RWPE2 (cell line): ENCODE results near the gene EML6.
A peak's percentile ranks its signal among the peaks of the same experiment; 100 is the strongest.

ENCODE experiments used
- ATAC-seq: fragments of 200-7000 bp; cut with Tn5 transposase; 3 replicates; pipeline ENCODE4 v1.9.1; 2021; ENCODE audit warnings: low read depth
- DNase-seq: peaks from one replicate; pipeline ENCODE4 v3.0.0-alpha.2; 2020; ENCODE audit warnings: low spot score
- H3K27ac ChIP-seq: fragments of 450-650 bp; 2 replicates; pipeline ENCODE4 v1.5.1; 2017; ENCODE audit warnings: mild to moderate bottlenecking; ENCODE audit not compliant: poor library complexity, severe bottlenecking
- H3K27me3 ChIP-seq: fragments of 250-450 bp; sonication (Bioruptor Pico); 2 replicates; pipeline ENCODE4 v1.5.1; 2021; ENCODE audit warnings: mild to moderate bottlenecking, moderate library complexity; ENCODE audit not compliant: insufficient read depth, poor library complexity, severe bottlenecking
- H3K36me3 ChIP-seq: fragments of 250-450 bp; sonication (Bioruptor Pico); 2 replicates; pipeline ENCODE4 v1.5.1; 2020; ENCODE audit warnings: low read depth, mild to moderate bottlenecking, moderate library complexity
- H3K4me1 ChIP-seq: fragments of 250-450 bp; sonication (Bioruptor Pico); 2 replicates; pipeline ENCODE4 v1.5.1; 2021; ENCODE audit warnings: mild to moderate bottlenecking, moderate library complexity; ENCODE audit not compliant: insufficient read depth, poor library complexity, severe bottlenecking
- H3K4me3 ChIP-seq: fragments of 250-450 bp; sonication (Bioruptor Pico); 2 replicates; pipeline ENCODE4 v1.5.1; 2021; ENCODE audit warnings: mild to moderate bottlenecking, moderate library complexity; ENCODE audit not compliant: severe bottlenecking
- H3K9me3 ChIP-seq: fragments of 250-450 bp; sonication (Bioruptor Pico); 2 replicates; pipeline ENCODE4 v1.5.1; 2021; ENCODE audit warnings: mild to moderate bottlenecking, moderate library complexity; ENCODE audit not compliant: severe bottlenecking
- CTCF ChIP-seq: fragments of 450-650 bp; IDR thresholded peaks from one replicate; pipeline ENCODE4 v1.5.1; 2017; ENCODE audit warnings: mild to moderate bottlenecking, moderate library complexity; ENCODE audit not compliant: poor library complexity, severe bottlenecking

EML6 gene

GRCh38 chr2:54726431-54726830 lies 3.0 kb downstream of the EML6 start:
- DNase-seq (no peak), ATAC-seq (no peak)
- Histone ChIP-seq H3K9me3 (no peaks in the 10 kb centered on the region), H3K4me1 (peaks cover 11% of the 10 kb centered on the region), H3K36me3 (no peaks in the 10 kb centered on the region), H3K4me3 (no peak overlapping the region), H3K27me3 (no peaks in the 10 kb centered on the region), H3K27ac (no peak overlapping the region)
- no peak for TF ChIP-seq CTCF

GRCh38 chr2:54726940-54727339 lies 3.5 kb downstream of the EML6 start:
- TF ChIP-seq CTCF = no peak
- H3K4me3 ChIP-seq = no peak overlapping the region
- peaks cover 11% of the 10 kb centered on the region for H3K4me1 ChIP-seq
- H3K27ac ChIP-seq = no peak overlapping the region
- ATAC-seq (no peak), DNase-seq (no peak)
- no peaks in the 10 kb centered on the region for H3K9me3 ChIP-seq
- H3K36me3 ChIP-seq = no peaks in the 10 kb centered on the region
- no peaks in the 10 kb centered on the region for H3K27me3 ChIP-seq

GRCh38 chr2:54728669-54729120 lies 5.2 kb downstream of the EML6 start:
- peaks cover 8% of the 10 kb centered on the region for H3K4me1 ChIP-seq
- peak; percentile 83 for DNase-seq
- TF ChIP-seq CTCF = peak; percentile 43
- peak; percentile 88 for ATAC-seq
- H3K9me3 ChIP-seq = no peaks in the 10 kb centered on the region
- H3K27ac ChIP-seq = peak overlapping the region; percentile 39
- no peaks in the 10 kb centered on the region for H3K27me3 ChIP-seq
- H3K4me3 ChIP-seq = no peak overlapping the region
- H3K36me3 ChIP-seq = no peaks in the 10 kb centered on the region

- Histone ChIP-seq H3K27me3 (no peaks in the 10 kb centered on the region), H3K4me3 (no peak overlapping the region), H3K27ac (no peak overlapping the region), H3K9me3 (no peaks in the 10 kb centered on the region), H3K36me3 (no peaks in the 10 kb centered on the region), H3K4me1 (no peaks in the 10 kb centered on the region)
- DNase-seq (no peak), ATAC-seq (no peak)
- no peak for TF ChIP-seq CTCF
These were observed 12.2 kb downstream of the EML6 start for GRCh38 chr2:54735636-54736035.

- H3K27ac ChIP-seq = no peak overlapping the region
- H3K9me3 ChIP-seq = no peaks in the 10 kb centered on the region
- no peaks in the 10 kb centered on the region for H3K27me3 ChIP-seq
- H3K4me1 ChIP-seq = no peaks in the 10 kb centered on the region
- no peak overlapping the region for H3K4me3 ChIP-seq
- ATAC-seq (no peak), DNase-seq (no peak)
- no peaks in the 10 kb centered on the region for H3K36me3 ChIP-seq
- no peak for TF ChIP-seq CTCF
These were observed 14.8 kb downstream of the EML6 start for GRCh38 chr2:54738281-54738680.
